Stimulated activated effector memory CD8-positive, alpha-beta T cell treated with anti-CD3 and anti-CD28 coated beads, Interleukin-12 subunit alpha, Interleukin-12 subunit beta, amount 100 ng/mL, for 72 hours (primary cell): ENCODE results near the gene SLN.
A peak's percentile ranks its signal among the peaks of the same experiment; 100 is the strongest.

Experiments
- ATAC-seq: fragments of 150-1000 bp; cut with Tn5 transposase; 2 replicates; pipeline ENCODE4 v1.10.0; 2021
- DNase-seq, 2 donors: peaks; one replicate each; pipeline ENCODE4 v3.0.0; 2021 to 2022; ENCODE audit warnings: low spot score in 2 of 2
- H3K27ac Mint-ChIP-seq: one replicate; pipeline ENCODE4 v1.8.0; 2022; ENCODE audit warnings: mild to moderate bottlenecking, mixed read lengths
- H3K36me3 Mint-ChIP-seq: one replicate; pipeline ENCODE4 v1.8.0; 2022; ENCODE audit warnings: mild to moderate bottlenecking, mixed read lengths
- H3K4me1 Mint-ChIP-seq: one replicate; pipeline ENCODE4 v1.8.0; 2022; ENCODE audit warnings: mixed read lengths
- H3K4me3 Mint-ChIP-seq: one replicate; pipeline ENCODE4 v1.8.0; 2022; ENCODE audit warnings: mild to moderate bottlenecking, mixed read lengths
- H3K9me3 Mint-ChIP-seq: one replicate; pipeline ENCODE4 v1.8.0; 2022; ENCODE audit warnings: mixed read lengths

Gene SLN

GRCh38 chr11:107678632-107678971 lies 33.3 kb downstream of the SLN start:
- DNase-seq, result no peak
- no peaks in the 10 kb centered on the region for H3K36me3 Mint-ChIP-seq
- H3K27ac Mint-ChIP-seq, result no peak overlapping the region
- H3K9me3 Mint-ChIP-seq, result no peaks in the 10 kb centered on the region
- H3K4me1 Mint-ChIP-seq, result no peaks in the 10 kb centered on the region
- no peak overlapping the region for H3K4me3 Mint-ChIP-seq
- no peak for ATAC-seq

GRCh38 chr11:107677924-107678631 lies 33.8 kb downstream of the SLN start:
- DNase-seq (no peak), ATAC-seq (no peak)
- no peaks in the 10 kb centered on the region for H3K36me3 Mint-ChIP-seq
- H3K4me3 Mint-ChIP-seq, result no peak overlapping the region
- no peaks in the 10 kb centered on the region for H3K9me3 Mint-ChIP-seq
- no peak overlapping the region for H3K27ac Mint-ChIP-seq
- H3K4me1 Mint-ChIP-seq, result no peaks in the 10 kb centered on the region

- Mint-ChIP-seq H3K36me3 (no peaks in the 10 kb centered on the region), H3K4me3 (no peak overlapping the region), H3K27ac (no peak overlapping the region), H3K4me1 (no peaks in the 10 kb centered on the region), H3K9me3 (no peaks in the 10 kb centered on the region)
- ATAC-seq (peak; percentile 32), DNase-seq (no peak)
Measured at GRCh38 chr11:107676336-107677057, 35.4 kb downstream of the SLN start.

- Mint-ChIP-seq H3K9me3 (no peaks in the 10 kb centered on the region), H3K4me1 (no peaks in the 10 kb centered on the region), H3K36me3 (no peaks in the 10 kb centered on the region), H3K27ac (no peak overlapping the region), H3K4me3 (no peak overlapping the region)
- ATAC-seq (no peak), DNase-seq (no peak)
Measured at GRCh38 chr11:107675902-107676301, 36.0 kb downstream of the SLN start.

GRCh38 chr11:107669893-107670601 lies 41.8 kb downstream of the SLN start:
- H3K4me1 Mint-ChIP-seq, result no peaks in the 10 kb centered on the region
- no peak overlapping the region for H3K4me3 Mint-ChIP-seq
- no peak for DNase-seq
- no peak for ATAC-seq
- no peaks in the 10 kb centered on the region for H3K36me3 Mint-ChIP-seq
- H3K27ac Mint-ChIP-seq, result no peak overlapping the region
- no peaks in the 10 kb centered on the region for H3K9me3 Mint-ChIP-seq

- Mint-ChIP-seq H3K4me1 (no peaks in the 10 kb centered on the region), H3K4me3 (no peak overlapping the region), H3K9me3 (no peaks in the 10 kb centered on the region), H3K27ac (no peak overlapping the region), H3K36me3 (no peaks in the 10 kb centered on the region)
- ATAC-seq (no peak), DNase-seq (no peak)
Measured at GRCh38 chr11:107669191-107669740, 42.6 kb downstream of the SLN start.

- H3K4me3 Mint-ChIP-seq, result no peak overlapping the region
- no peak for ATAC-seq
- H3K27ac Mint-ChIP-seq, result no peak overlapping the region
Measured at GRCh38 chr11:107666911-107667613, 44.8 kb downstream of the SLN start.

GRCh38 chr11:107665018-107665417 lies 46.8 kb downstream of the SLN start:
- Mint-ChIP-seq H3K27ac (no peak overlapping the region), H3K36me3 (no peaks in the 10 kb centered on the region), H3K9me3 (no peaks in the 10 kb centered on the region), H3K4me1 (no peaks in the 10 kb centered on the region), H3K4me3 (no peak overlapping the region)
- ATAC-seq (no peak), DNase-seq (no peak)

More at GRCh38 chr11:107666911-107667613, 44.8 kb downstream of the SLN start:
- H3K36me3 Mint-ChIP-seq, result no peaks in the 10 kb centered on the region
- H3K4me1 Mint-ChIP-seq, result no peaks in the 10 kb centered on the region
- DNase-seq, result no peak
- H3K9me3 Mint-ChIP-seq, result no peaks in the 10 kb centered on the region

- H3K4me1 Mint-ChIP-seq, result no peaks in the 10 kb centered on the region
- no peak overlapping the region for H3K4me3 Mint-ChIP-seq
- ATAC-seq (no peak), DNase-seq (no peak)
- H3K36me3 Mint-ChIP-seq, result no peaks in the 10 kb centered on the region
- no peak overlapping the region for H3K27ac Mint-ChIP-seq
- H3K9me3 Mint-ChIP-seq, result no peaks in the 10 kb centered on the region
Measured at GRCh38 chr11:107661656-107662055, 50.2 kb downstream of the SLN start.

GRCh38 chr11:107660066-107660465 lies 51.8 kb downstream of the SLN start:
- Mint-ChIP-seq H3K36me3 (no peaks in the 10 kb centered on the region), H3K4me1 (no peaks in the 10 kb centered on the region), H3K4me3 (no peak overlapping the region), H3K27ac (no peak overlapping the region), H3K9me3 (no peaks in the 10 kb centered on the region)
- ATAC-seq (no peak), DNase-seq (no peak)

- Mint-ChIP-seq H3K36me3 (no peaks in the 10 kb centered on the region), H3K4me1 (no peaks in the 10 kb centered on the region), H3K4me3 (no peak overlapping the region), H3K9me3 (no peaks in the 10 kb centered on the region), H3K27ac (no peak overlapping the region)
- ATAC-seq (no peak), DNase-seq (no peak)
Measured at GRCh38 chr11:107659310-107659709, 52.5 kb downstream of the SLN start.
